Loucy (cell line): ENCODE measurements around the gene RAB31.
"Not testable (repeated sequence)": the region's sequence is repeated elsewhere in the genome, so short reads cannot be mapped to it uniquely, and the experiment has no call there.

Source experiments
- H2AFZ ChIP-seq: fragments of 200-600 bp; sonication (generic); 2 replicates; pipeline ENCODE4 v1.6.0; 2016; ENCODE audit warnings: antibody characterized with exemption, mild to moderate bottlenecking, low read length, moderate library complexity
- H3F3A ChIP-seq: fragments of 200-600 bp; 2 replicates; pipeline ENCODE4 v1.6.0; 2016; ENCODE audit warnings: antibody characterized with exemption, low read depth, mild to moderate bottlenecking
- H3K27me3 ChIP-seq: fragments of 200-600 bp; sonication (generic); 2 replicates; pipeline ENCODE4 v1.6.1; 2014; ENCODE audit warnings: low read length, mild to moderate bottlenecking; ENCODE audit not compliant: insufficient read depth, poor library complexity, severe bottlenecking
- H3K36me3 ChIP-seq: fragments of 200-600 bp; sonication (generic); 2 replicates; pipeline ENCODE4 v1.6.1; 2016; ENCODE audit warnings: low read length; ENCODE audit not compliant: insufficient read depth
- H3K4me1 ChIP-seq: fragments of 200-600 bp; sonication (generic); 2 replicates; pipeline ENCODE4 v1.5.1; 2014; ENCODE audit warnings: low read length, mild to moderate bottlenecking; ENCODE audit not compliant: insufficient read depth, poor library complexity, severe bottlenecking
- H3K4me2 ChIP-seq: fragments of 200-600 bp; sonication (generic); 2 replicates; pipeline ENCODE4 v1.6.0; 2014; ENCODE audit warnings: antibody characterized with exemption, low read length, low read depth, mild to moderate bottlenecking; ENCODE audit not compliant: poor library complexity, severe bottlenecking
- H3K4me3 ChIP-seq: fragments of 200-600 bp; sonication (generic); 2 replicates; pipeline ENCODE4 v1.5.1; 2014; ENCODE audit warnings: low read length, mild to moderate bottlenecking, mixed read lengths; ENCODE audit not compliant: poor library complexity, severe bottlenecking
- H3K79me2 ChIP-seq: fragments of 200-600 bp; sonication (generic); 2 replicates; pipeline ENCODE4 v1.6.1; 2014; ENCODE audit warnings: low read length; ENCODE audit not compliant: insufficient read depth
- H3K9ac ChIP-seq: fragments of 200-600 bp; sonication (generic); 2 replicates; pipeline ENCODE4 v1.6.0; 2014; ENCODE audit warnings: mild to moderate bottlenecking, low read depth, low read length, moderate library complexity; ENCODE audit not compliant: poor library complexity, severe bottlenecking
- H3K9me2 ChIP-seq: fragments of 200-600 bp; sonication (generic); replicated peaks from 2 replicates; pipeline ENCODE4 v1.6.1; 2016; ENCODE audit warnings: low read depth, low read length, mixed read lengths
- H3K9me3 ChIP-seq: fragments of 200-600 bp; sonication (generic); 2 replicates; pipeline ENCODE4 v1.6.1; 2014; ENCODE audit warnings: mild to moderate bottlenecking, antibody characterized with exemption, low read length, low read depth; ENCODE audit not compliant: insufficient read depth
- H4K20me1 ChIP-seq: fragments of 200-600 bp; sonication (generic); 2 replicates; pipeline ENCODE4 v1.6.0; 2014; ENCODE audit warnings: antibody characterized with exemption, low read length, mild to moderate bottlenecking; ENCODE audit not compliant: insufficient read depth, poor library complexity, severe bottlenecking
- CTCF ChIP-seq: fragments of 200-600 bp; sonication (generic); conservative IDR thresholded peaks from 2 replicates; pipeline ENCODE4 v1.5.1; 2014; ENCODE audit warnings: mild to moderate bottlenecking, antibody characterized with exemption, low read length
- EZH2phosphoT487 ChIP-seq: fragments of 200-600 bp; IDR thresholded peaks from 2 replicates; pipeline ENCODE4 v1.6.1; 2018; ENCODE audit warnings: antibody characterized with exemption, mild to moderate bottlenecking, moderate library complexity, borderline replicate concordance

Gene RAB31

GRCh38 chr18:9671214-9671613 is 36.9 kb upstream of the RAB31 start:
- H2AFZ ChIP-seq, result no peak overlapping the region

GRCh38 chr18:9673296-9674251 is 34.5 kb upstream of the RAB31 start:
- H2AFZ ChIP-seq, result no peak overlapping the region
- H3K4me2 ChIP-seq, result peak overlapping the region; percentile 2
- TF ChIP-seq CTCF, result peak; percentile 60
- TF ChIP-seq EZH2phosphoT487, result no peak

More at GRCh38 chr18:9671214-9671613, 36.9 kb upstream of the RAB31 start:
- Histone ChIP-seq H3F3A (no peaks in the 10 kb centered on the region), H3K79me2 (no peaks in the 10 kb centered on the region), H3K4me2 (no peak overlapping the region), H4K20me1 (no peaks in the 10 kb centered on the region), H3K9me3 (no peaks in the 10 kb centered on the region), H3K4me3 (no peak overlapping the region), H3K9ac (no peak overlapping the region), H3K27me3 (no peaks in the 10 kb centered on the region), H3K36me3 (no peaks in the 10 kb centered on the region), H3K9me2 (no peaks in the 10 kb centered on the region), H3K4me1 (no peaks in the 10 kb centered on the region)
- TF ChIP-seq CTCF (no peak), EZH2phosphoT487 (no peak)

GRCh38 chr18:9678216-9678615 is 29.9 kb upstream of the RAB31 start:
- H3K4me1 ChIP-seq, H3K9ac ChIP-seq, H3K79me2 ChIP-seq, H3F3A ChIP-seq, H3K4me3 ChIP-seq, H3K9me2 ChIP-seq, H3K9me3 ChIP-seq, H3K27me3 ChIP-seq, H3K36me3 ChIP-seq, H4K20me1 ChIP-seq, H2AFZ ChIP-seq, H3K4me2 ChIP-seq: not testable (repeated sequence)

More at GRCh38 chr18:9673296-9674251, 34.5 kb upstream of the RAB31 start:
- H3K36me3 ChIP-seq, result no peaks in the 10 kb centered on the region
- H3K27me3 ChIP-seq, result no peaks in the 10 kb centered on the region
- H3K79me2 ChIP-seq, result no peaks in the 10 kb centered on the region
- no peaks in the 10 kb centered on the region for H3F3A ChIP-seq
- no peaks in the 10 kb centered on the region for H3K9me2 ChIP-seq
- no peaks in the 10 kb centered on the region for H3K9me3 ChIP-seq
- H3K4me1 ChIP-seq, result no peaks in the 10 kb centered on the region
- no peak overlapping the region for H3K4me3 ChIP-seq
- no peaks in the 10 kb centered on the region for H4K20me1 ChIP-seq
- no peak overlapping the region for H3K9ac ChIP-seq

- no peak overlapping the region for H3K4me3 ChIP-seq
- no peaks in the 10 kb centered on the region for H3K4me1 ChIP-seq
- TF ChIP-seq CTCF (no peak), EZH2phosphoT487 (no peak)
- no peaks in the 10 kb centered on the region for H3K9me2 ChIP-seq
- no peaks in the 10 kb centered on the region for H3K36me3 ChIP-seq
- H3K9ac ChIP-seq, result no peak overlapping the region
- H2AFZ ChIP-seq, result no peak overlapping the region
- H3K9me3 ChIP-seq, result no peaks in the 10 kb centered on the region
- H3F3A ChIP-seq, result no peaks in the 10 kb centered on the region
- no peaks in the 10 kb centered on the region for H3K27me3 ChIP-seq
- no peak overlapping the region for H3K4me2 ChIP-seq
- no peaks in the 10 kb centered on the region for H3K79me2 ChIP-seq
- H4K20me1 ChIP-seq, result no peaks in the 10 kb centered on the region
These were observed 29.0 kb upstream of the RAB31 start for GRCh38 chr18:9679125-9679524.
